Omental fat pad (tissue), 4 donors: ENCODE data around the gene MAP1LC3A. TPM values are rescaled to one million over a fixed set of nuclear protein-coding genes. Genes with fewer than 3 reads are reported as not detected.
"Not testable (repeated sequence)": the region's sequence is repeated elsewhere in the genome, so short reads cannot be mapped to it uniquely, and the experiment has no call there.

Source experiments
- ATAC-seq: fragments of 150-250 bp; one replicate; pipeline ENCODE4 v1.9.1; 2016; ENCODE audit warnings: mild to moderate bottlenecking, moderate library complexity; ENCODE audit not compliant: low FRiP score
- DNase-seq: peaks from one replicate; pipeline ENCODE4 v3.0.0-alpha.2; 2019; ENCODE audit warnings: low spot score
- CTCF ChIP-seq, 3 donors: fragments of 450-650 bp; IDR thresholded peaks; one replicate each; pipeline ENCODE4 v1.5.1; 2016 to 2017; ENCODE audit warnings: antibody characterized with exemption in 3 of 3, mild to moderate bottlenecking in 3 of 3, moderate library complexity in 2 of 3
- total RNA-seq, 4 donors: library from RNA; depleted of rRNA; stranded (reverse); fragments of >200 nt; gene quantifications; one replicate each; pipeline ENCODE4 v1.1.0, GENCODE V29; 2016

Gene MAP1LC3A
- total RNA-seq, 4 donors from 2014 or later: 50.1 to 76.1 (median 55.9) TPM

DNA sequence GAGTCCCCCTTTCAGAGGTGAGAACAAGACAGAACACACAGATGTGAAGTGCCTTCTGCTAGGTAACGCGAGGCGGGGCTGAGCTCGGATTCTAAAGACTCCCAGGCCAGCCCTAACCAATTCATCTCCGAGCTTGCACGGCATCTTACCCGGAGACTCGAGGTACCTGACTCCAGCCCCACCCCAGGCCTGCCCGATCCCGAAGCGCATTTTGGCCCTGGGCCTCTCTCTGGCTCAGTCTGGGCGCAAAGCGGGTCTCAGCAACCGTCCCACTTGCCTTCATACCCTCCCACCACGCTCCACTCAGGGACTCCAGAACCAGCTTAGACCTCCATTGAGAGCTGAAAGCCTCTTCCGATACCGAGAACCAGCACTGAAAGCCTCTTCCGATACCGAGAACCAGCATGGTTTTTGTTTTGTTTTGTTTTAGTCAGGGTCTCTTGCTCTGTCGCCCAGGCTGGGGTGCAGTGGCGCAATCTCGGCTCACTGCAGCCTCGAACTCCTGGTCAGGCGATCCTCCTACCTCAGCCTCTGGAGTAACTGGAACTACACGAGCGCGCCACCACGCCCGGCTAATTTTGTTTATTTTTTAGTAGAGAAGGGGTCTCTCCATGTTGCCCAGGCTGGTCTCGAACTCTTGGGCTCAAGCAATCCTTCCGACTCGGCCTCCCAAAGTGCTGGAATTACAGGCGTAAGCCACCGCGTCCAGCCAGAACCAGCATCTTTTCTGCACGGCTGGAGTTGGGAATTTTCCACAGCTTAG lies 42.9 kb upstream of the MAP1LC3A start:
- no peak for DNase-seq
- no peak for TF ChIP-seq CTCF (IDR thresholded peaks at IDR 0.05)
- ATAC-seq: peak; percentile 45

DNA sequence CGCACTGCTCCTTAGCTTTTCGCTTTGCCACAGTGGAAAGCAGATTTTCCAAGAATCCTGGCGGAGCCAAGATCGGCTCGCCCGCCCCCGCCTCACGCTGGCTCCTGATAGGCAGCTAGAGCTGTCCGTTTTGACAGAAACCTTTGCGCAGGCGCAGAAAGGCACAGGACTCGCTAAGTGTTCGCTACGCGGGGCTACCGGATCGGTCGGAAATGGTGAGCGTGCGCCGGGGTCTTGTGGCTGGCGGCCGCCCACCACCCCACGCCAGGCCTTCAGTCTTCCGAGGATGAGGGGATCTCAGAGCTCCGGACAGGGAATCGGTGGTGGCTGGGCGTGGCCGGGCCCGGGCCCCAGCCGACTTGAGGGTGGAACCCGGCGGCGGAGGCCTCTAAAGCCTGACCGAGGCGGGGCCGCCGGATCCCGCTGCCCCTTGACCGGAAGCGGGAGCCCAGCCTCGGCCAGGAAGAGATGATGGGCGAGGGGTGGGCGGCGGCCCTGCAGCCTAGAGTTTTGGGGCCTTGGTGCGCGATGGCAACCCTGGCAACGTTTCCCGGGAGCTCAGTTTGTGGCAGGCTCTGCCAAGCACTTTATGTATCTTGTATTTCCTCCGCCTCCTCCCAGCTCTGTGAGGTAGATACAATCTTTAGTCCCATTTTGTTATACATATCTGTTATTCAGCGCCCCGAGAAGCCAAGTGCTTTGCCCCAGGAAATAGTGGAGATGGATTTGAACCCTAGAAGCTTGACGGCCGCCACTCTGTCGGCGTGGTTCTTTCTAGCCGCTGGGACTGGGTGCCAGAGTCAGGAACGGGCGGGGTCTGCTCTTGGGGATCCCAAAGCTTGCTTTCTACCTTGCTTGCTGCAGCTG lies 42.0 kb upstream of the MAP1LC3A start, which contains the start of gene DYNLRB1:
DYNLRB1 (plus strand) TSS at position 176 of the 867 bp plus-strand sequence; CDS start at position 213, 37 bp downstream.
- ATAC-seq: peak; percentile 92
- DNase-seq: peak; percentile 92
- no peak for TF ChIP-seq CTCF (IDR thresholded peaks at IDR 0.05)

DNA sequence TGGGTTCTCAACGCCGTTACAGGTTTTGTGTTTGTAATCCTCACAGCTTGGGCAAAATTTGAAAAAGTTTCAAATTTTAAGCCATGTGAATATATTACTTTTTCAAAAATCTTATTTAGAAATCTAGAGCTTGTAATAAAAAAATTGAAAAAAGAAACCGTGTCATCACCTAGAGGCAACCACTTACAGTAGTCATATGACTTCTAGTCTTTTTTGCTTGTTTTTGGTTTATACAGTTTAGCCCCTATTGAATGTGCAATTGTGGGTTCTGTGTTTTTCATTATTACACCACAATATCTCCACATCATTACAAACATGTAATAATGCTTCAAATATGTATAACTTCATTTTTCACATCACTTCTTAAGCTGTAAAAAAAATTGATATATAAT lies 41.4 kb upstream of the MAP1LC3A start:
- DNase-seq: no peak
- TF ChIP-seq CTCF (IDR thresholded peaks at IDR 0.05): no peak
- no peak for ATAC-seq

GRCh38 chr20:34518863-34519262 lies 39.7 kb upstream of the MAP1LC3A start:
- not testable (repeated sequence) for DNase-seq, ATAC-seq

DNA sequence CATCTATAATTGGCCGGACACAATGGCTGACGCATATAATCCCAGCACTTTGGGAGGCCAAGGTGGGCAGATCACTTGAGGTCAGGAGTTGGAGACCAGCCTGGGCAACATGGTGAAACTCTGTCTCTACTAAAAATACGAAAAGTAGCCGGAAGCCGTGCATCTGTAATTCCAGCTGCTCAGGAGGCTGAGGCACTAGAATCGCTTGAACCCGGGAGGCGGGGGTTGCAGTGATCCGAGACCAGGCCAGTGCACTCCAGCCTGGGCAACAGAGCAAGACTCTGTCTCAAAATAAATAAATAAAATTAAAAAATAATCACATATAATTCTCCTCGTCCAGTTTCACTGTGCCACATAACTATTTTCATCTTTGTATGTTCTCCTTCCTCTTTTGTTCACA lies 38.7 kb upstream of the MAP1LC3A start:
- not testable (repeated sequence) for ATAC-seq, DNase-seq

DNA sequence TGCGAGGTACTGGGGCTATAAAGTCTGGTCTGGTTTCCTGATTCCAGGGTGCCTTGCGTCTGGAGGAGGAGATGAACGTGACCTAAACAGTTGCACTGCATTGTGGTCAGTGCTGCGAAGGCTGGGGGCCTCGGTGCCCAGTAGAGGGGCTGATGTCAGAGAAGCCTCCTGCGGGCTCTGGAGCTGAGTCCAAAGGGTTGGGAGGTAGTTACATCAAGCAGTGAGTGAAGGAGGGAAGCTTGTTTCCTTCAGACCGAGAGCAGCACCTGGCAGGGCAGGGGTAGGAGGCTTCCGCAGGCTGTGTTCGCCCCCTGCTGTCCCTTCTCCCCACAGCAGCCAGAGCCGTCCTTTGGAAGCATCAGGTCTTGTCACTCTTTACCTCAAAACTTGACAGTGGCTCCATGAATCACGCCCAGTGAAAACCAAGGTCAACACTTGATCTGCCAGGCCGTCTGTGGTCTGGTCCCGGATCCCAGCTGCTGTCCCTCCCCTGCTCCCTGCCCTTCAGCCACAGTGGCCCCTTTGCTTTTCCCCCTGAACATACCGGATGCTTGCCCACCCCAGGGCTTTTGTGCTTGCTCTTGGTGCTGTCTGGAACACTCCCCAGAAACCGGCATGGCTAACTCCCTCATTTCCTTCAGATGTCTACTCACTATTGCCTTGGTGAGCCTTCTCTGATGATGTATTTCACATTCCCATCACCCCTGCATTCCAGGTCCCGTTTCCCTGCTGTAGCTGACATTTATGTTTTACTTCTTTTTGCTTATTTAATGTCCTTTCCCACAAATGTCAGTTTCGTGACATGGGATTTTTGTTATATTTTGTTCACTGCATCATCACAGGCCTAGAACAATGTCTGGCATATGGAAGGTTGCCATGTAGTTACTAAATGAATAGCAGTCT lies 35.3 kb upstream of the MAP1LC3A start:
- ATAC-seq (no peak), DNase-seq (no peak)
- no peak for TF ChIP-seq CTCF (IDR thresholded peaks at IDR 0.05)

DNA sequence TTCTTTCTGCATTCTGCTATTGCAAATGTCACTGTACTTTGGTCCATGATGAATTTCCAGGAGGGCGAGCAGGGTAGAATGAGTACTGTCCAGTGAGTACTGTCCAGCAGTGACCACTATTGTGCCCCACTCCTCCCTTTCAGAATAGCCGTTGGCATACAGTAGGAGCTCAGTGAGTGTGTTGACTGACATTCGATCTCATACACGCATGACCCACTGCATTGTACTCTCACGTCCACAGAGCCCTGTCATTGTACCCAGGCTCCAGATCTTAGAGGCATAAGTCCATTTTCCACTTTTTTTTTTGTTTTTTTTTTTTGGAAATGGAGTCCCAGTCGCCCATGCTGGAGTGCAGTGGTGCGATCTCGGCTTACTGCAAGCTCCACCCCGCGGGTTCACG lies 34.1 kb upstream of the MAP1LC3A start:
- DNase-seq: no peak
- no peak for ATAC-seq
- no peak for TF ChIP-seq CTCF (IDR thresholded peaks at IDR 0.05)
